PFSK-1 (cell line): ENCODE data around the gene LILRA6.

Experiments
- FOXP2 ChIP-seq: optimal IDR thresholded peaks from 2 replicates; pipeline ENCODE3; 2011; ENCODE audit warnings: borderline replicate concordance, control low read depth, inconsistent platforms; ENCODE audit not compliant: insufficient read depth; ENCODE audit errors: extremely low read length, extremely low read depth
- POLR2AphosphoS5 ChIP-seq: IDR thresholded peaks from 2 replicates; pipeline ENCODE4 v1.6.1; 2012; ENCODE audit warnings: low read depth, mild to moderate bottlenecking, control low read depth, low read length, moderate library complexity
- REST ChIP-seq, 2 experiments: IDR thresholded peaks; 2 replicates each; pipeline versions ENCODE4 v1.6.1 to v1.8.0; 2011 to 2012; ENCODE audit warnings: low read depth in 2 of 2, low read length in 2 of 2, control low read depth in 1 of 2, inconsistent platforms in 1 of 2, mild to moderate bottlenecking in 1 of 2, moderate library complexity in 1 of 2; ENCODE audit not compliant: insufficient read depth in 1 of 2
- SIN3A ChIP-seq: IDR thresholded peaks from 2 replicates; pipeline ENCODE4 v1.6.1; 2012; ENCODE audit warnings: mild to moderate bottlenecking, low read length, moderate library complexity, borderline replicate concordance; ENCODE audit not compliant: insufficient read depth
- TAF1 ChIP-seq: IDR thresholded peaks from 2 replicates; pipeline ENCODE4 v1.6.1; 2012; ENCODE audit warnings: low read length, control low read depth, borderline replicate concordance; ENCODE audit not compliant: insufficient read depth

The LILRA6 gene

GRCh38 chr19:54191811-54192453 is 50.7 kb downstream of the LILRA6 start:
- TF ChIP-seq TAF1 = no peak
- no peak for TF ChIP-seq SIN3A
- no peak for TF ChIP-seq FOXP2
- no peak for TF ChIP-seq POLR2AphosphoS5
- TF ChIP-seq REST (IDR thresholded peaks at IDR 0.05; ENCODE audit: insufficient read depth in 1 of 2, low read depth in 2 of 2, low read length in 2 of 2) = no peak

- TF ChIP-seq TAF1 (0 out of 2 replicates have a peak, but pooled peaks have one; percentile 55), POLR2AphosphoS5 (peak; percentile 71), REST (IDR thresholded peaks at IDR 0.05; ENCODE audit: insufficient read depth in 1 of 2, low read depth in 2 of 2, low read length in 2 of 2) (no peak)
These were observed 51.4 kb downstream of the LILRA6 start, which contains the start of gene TSEN34 for GRCh38 chr19:54191011-54191810. TSS of gene TSEN34 (plus strand) at chr19:54191308. CDS start at chr19:54191365, 57 bp downstream.

GRCh38 chr19:54190503-54191010 is 52.0 kb downstream of the LILRA6 start:
- no peak for TF ChIP-seq POLR2AphosphoS5
- TF ChIP-seq FOXP2 = peak; percentile 73

- TF ChIP-seq TAF1 (no peak), POLR2AphosphoS5 (peak; percentile 53; the same call in 1 of the 2 replicates), SIN3A (peak; percentile 66; the same call in 1 of the 2 replicates), FOXP2 (peak; percentile 90), REST (IDR thresholded peaks at IDR 0.05; ENCODE audit: insufficient read depth in 1 of 2, low read depth in 2 of 2, low read length in 2 of 2) (no peak)
These were observed 52.7 kb downstream of the LILRA6 start for GRCh38 chr19:54189735-54190502.

- TF ChIP-seq TAF1 (peak; percentile 80; the same call in 1 of the 2 replicates), REST (IDR thresholded peaks at IDR 0.05; ENCODE audit: insufficient read depth in 1 of 2, low read depth in 2 of 2, low read length in 2 of 2) (no peak), POLR2AphosphoS5 (peak; percentile 86; the same call in 1 of the 2 replicates), FOXP2 (peak; percentile 46)
These were observed 53.4 kb downstream of the LILRA6 start, which contains the start of gene MBOAT7 for GRCh38 chr19:54189145-54189734. TSS of gene MBOAT7 (minus strand) at chr19:54189580. CDS start at chr19:54188508, 1,072 bp downstream.
